Measurements from ENCODE around the gene ZNG1A.
"Not testable (repeated sequence)": the region's sequence is repeated elsewhere in the genome, so short reads cannot be mapped to it uniquely, and the experiment has no call there.

GRCh38 chr9:94992-95391 lies 83.9 kb downstream of the ZNG1A start:
- TF ChIP-seq POLR2A (IDR thresholded peaks at IDR 0.05; ENCODE audit: low read length); GATA1 (IDR thresholded peaks at IDR 0.05; ENCODE audit: low read depth, low read length): not testable (repeated sequence)
